K562 (cell line): ENCODE measurements around the gene FRMD4A. TPM values are rescaled to one million over a fixed set of nuclear protein-coding genes. Genes with fewer than 3 reads are reported as not detected.

Experiments used
- ATAC-seq: fragments of 200-7000 bp; cut with Tn5 transposase; 3 replicates; pipeline ENCODE4 v1.9.1; 2020; ENCODE audit warnings: moderate library complexity
- BruUV-seq: library from RNA; stranded (reverse); fragments of 400-500 nt; replicated peaks from 2 replicates; lab custom pipeline; 2021; lab: Mats Ljungman, UMichigan
- CTCF ChIA-PET: fragments of 300-600 bp; formaldehyde crosslinking; extraction: SDS; loops from one replicate; lab custom pipeline; 2021; ENCODE audit warnings: low intra/inter-chr PET ratio; lab: Yijun Ruan, JAX
- POLR2A ChIA-PET: fragments of 300-600, 350-650 bp; sonication (Branson Sonifier 250); formaldehyde crosslinking; extraction: SDS; loops from one replicate; lab custom pipeline; 2021; ENCODE audit warnings: antibody characterized with exemption, inconsistent platforms; lab: Yijun Ruan, JAX
- DNase-seq, 4 experiments: peaks; one replicate each; pipeline versions ENCODE4 v3.0.0 to v3.0.0-alpha.2; 2011 to 2018; ENCODE audit warnings: low spot score in 3 of 4, mixed read lengths in 3 of 4; ENCODE audit errors: extremely low read depth in 1 of 4
- FAIRE-seq: peaks from 2 replicates; lab custom pipeline; 2011; peaks lifted over from hg19 to GRCh38; lab: Jason Lieb, UNC
- H2AFZ ChIP-seq: 2 replicates; pipeline ENCODE4 v1.6.0; 2011; ENCODE audit warnings: low read depth, low read length, control low read depth, inconsistent platforms
- H3K27ac ChIP-seq: fragments of 200-600 bp; 3 replicates; pipeline ENCODE4 v1.8.0; 2011; ENCODE audit warnings: low read depth, mild to moderate bottlenecking, control low read depth, inconsistent platforms, low read length, moderate library complexity, mixed read lengths; ENCODE audit errors: extremely low read depth
- H3K27me3 ChIP-seq, 2 experiments: fragments of 300-600 bp in 1 of 2; 2 replicates in 1 of 2; 3 replicates in 1 of 2; pipeline versions ENCODE4 v1.6.0 to v1.8.0; 2011; ENCODE audit warnings: inconsistent platforms in 2 of 2, low read length in 2 of 2, mild to moderate bottlenecking in 1 of 2, mixed read lengths in 1 of 2, moderate library complexity in 1 of 2; ENCODE audit not compliant: control insufficient read depth in 2 of 2, insufficient read depth in 2 of 2
- H3K36me3 ChIP-seq: fragments of 300-600 bp; 3 replicates; pipeline ENCODE4 v1.8.0; 2011; ENCODE audit warnings: mild to moderate bottlenecking, low read length, inconsistent platforms; ENCODE audit not compliant: control insufficient read depth, insufficient read depth
- H3K4me1 ChIP-seq, 2 experiments: fragments of 200-600 bp in 1 of 2; replicated peaks in 1 of 2; 2 replicates in 1 of 2; 3 replicates in 1 of 2; pipeline versions ENCODE4 v1.5.1 to v1.8.0; 2011; ENCODE audit warnings: inconsistent platforms in 2 of 2, low read length in 2 of 2, mild to moderate bottlenecking in 1 of 2, mixed read lengths in 1 of 2, moderate library complexity in 1 of 2; ENCODE audit not compliant: control insufficient read depth in 2 of 2, insufficient read depth in 2 of 2
- H3K4me2 ChIP-seq: 2 replicates; pipeline ENCODE4 v1.6.1; 2011; ENCODE audit warnings: low read length, control low read depth, inconsistent platforms, mixed read lengths; ENCODE audit not compliant: insufficient read depth
- H3K4me3 ChIP-seq: fragments of 200-600 bp; sonication (generic), shearing (Covaris generic); 2 replicates; pipeline ENCODE4 v1.5.1; 2016; ENCODE audit warnings: control low read depth, inconsistent platforms
- H3K79me2 ChIP-seq: fragments of 200-600 bp; 3 replicates; pipeline ENCODE4 v1.8.0; 2011; ENCODE audit warnings: low read length, inconsistent platforms; ENCODE audit not compliant: control insufficient read depth, insufficient read depth
- H3K9ac ChIP-seq, 2 experiments: 2 replicates each; pipeline versions ENCODE4 v1.6.0 to v1.6.1; 2011; ENCODE audit warnings: low read depth in 2 of 2, low read length in 2 of 2, control low read depth in 1 of 2, inconsistent platforms in 1 of 2, mild to moderate bottlenecking in 1 of 2, mixed read lengths in 1 of 2; ENCODE audit not compliant: insufficient read depth in 1 of 2
- H3K9me1 ChIP-seq: one replicate; pipeline ENCODE4 v1.6.0; 2011; ENCODE audit warnings: inconsistent platforms, mild to moderate bottlenecking, low read length, moderate library complexity; ENCODE audit not compliant: control insufficient read depth, insufficient read depth
- H3K9me3 ChIP-seq: replicated peaks from 2 replicates; pipeline ENCODE4 v1.5.1; 2011; ENCODE audit warnings: low read depth, low read length, inconsistent platforms; ENCODE audit not compliant: control insufficient read depth, insufficient read depth
- H4K20me1 ChIP-seq: replicated peaks from 2 replicates; pipeline ENCODE4 v1.6.1; 2011; ENCODE audit warnings: low read length, inconsistent platforms, mixed read lengths; ENCODE audit not compliant: control insufficient read depth, insufficient read depth
- HMGN3 ChIP-seq: IDR thresholded peaks from 2 replicates; pipeline ENCODE4 v1.6.1; 2011; ENCODE audit warnings: borderline replicate concordance, low read depth, mild to moderate bottlenecking, mixed read lengths, low read length; ENCODE audit not compliant: insufficient read length; ENCODE audit errors: extremely low read depth
- PHF21A ChIP-seq: fragments of 450-650 bp; IDR thresholded peaks from 2 replicates; pipeline ENCODE4 v1.6.1; 2017; ENCODE audit warnings: low read depth, borderline replicate concordance
- RFX7 ChIP-seq: fragments of 250-450 bp; sonication (Bioruptor Pico); IDR thresholded peaks from 2 replicates; pipeline ENCODE4 v1.5.1; 2021; ENCODE audit warnings: mild to moderate bottlenecking
- STAT5B ChIP-seq: fragments of 250-450 bp; sonication (Bioruptor Pico); IDR thresholded peaks from 2 replicates; pipeline ENCODE4 v1.8.0; 2021; ENCODE audit warnings: mild to moderate bottlenecking, inconsistent platforms
- ZBTB34 ChIP-seq: fragments of 250-450 bp; sonication (Bioruptor Pico); IDR thresholded peaks from 2 replicates; pipeline ENCODE4 v1.8.0; 2021; ENCODE audit warnings: mild to moderate bottlenecking, moderate library complexity
- ZNF76 ChIP-seq: fragments of 250-450 bp; sonication (Bioruptor Pico); IDR thresholded peaks from 2 replicates; pipeline ENCODE4 v1.4.0; 2020; ENCODE audit warnings: mild to moderate bottlenecking, moderate library complexity, borderline replicate concordance
- WGBS: fragments of 100-300 bp; shearing (Covaris generic); methylation state at CpG from one replicate; pipeline ENCODE4 v1.1.6; 2016; ENCODE audit warnings: low coverage, mixed read lengths; ENCODE audit not compliant: insufficient coverage; ENCODE audit errors: missing lambda C conversion rate; 5-methylcytosine and 5-hydroxymethylcytosine counted together
- in situ Hi-C: fragments of 300-500 bp; cut with MboI; formaldehyde crosslinking; loops from 4 replicates; pipeline ENCODE4 v1.15.0; 2018; ENCODE audit warnings: inconsistent platforms, mixed read lengths
- intact Hi-C: fragments of 100-400 bp; cut with micrococcal nuclease; formaldehyde crosslinking; loops from 2 replicates; pipeline ENCODE4 v1.14.2; 2022
- polyA plus RNA-seq, 8 experiments: library from polyadenylated mRNA; depleted of rRNA in 4 of 8; stranded (reverse) in 5 of 8; unstranded in 3 of 8; fragments of >200 nt; fragmentation: Nextera tagmentation in 2 of 8; fragmentation: Illumina TruSeq in 1 of 8; extraction: Ambion mirVana in 2 of 8; extraction: Trizol in 1 of 8; gene quantifications; 2 replicates each; pipeline versions ENCODE4 v1.2.1 to v1.2.3, GENCODE V29; 2011 to 2014; ENCODE audit warnings: inconsistent platforms in 1 of 8, missing spikeins in 1 of 8
- total RNA-seq, 7 experiments: library from RNA; depleted of rRNA in 6 of 7; stranded (reverse); fragments of >200 nt in 6 of 7; fragmentation: Illumina TruSeq in 2 of 7; extraction: Trizol in 2 of 7; gene quantifications; 2 replicates each; pipeline versions ENCODE4 v1.2.1 to v1.2.3, GENCODE V29; 2011 to 2021; ENCODE audit warnings: low replicate concordance in 1 of 7
- TF ChIP-seq, protein P1 (sequence below): fragments of 250-450 bp; sonication (Bioruptor Pico); IDR thresholded peaks from 2 replicates; pipeline ENCODE4 v1.4.0; 2020

Gene FRMD4A
- total and polyA plus RNA-seq, 9 of the 15 experiments (the other 6 are each of a cell fraction or from before 2014, with no cell fraction given) = 0.80 to 5.2 (median 3.0) TPM

GRCh38 chr10:13915710-13916109 is 415.0 kb downstream of the FRMD4A start:
- Histone ChIP-seq H4K20me1 (no peaks in the 10 kb centered on the region), H2AFZ (no peak overlapping the region), H3K9ac (no peak overlapping the region), H3K9me1 (no peaks in the 10 kb centered on the region), H3K9me3 (no peaks in the 10 kb centered on the region), H3K27ac (no peak overlapping the region), H3K4me3 (no peak overlapping the region), H3K27me3 (peaks cover 14 to 24% of the 10 kb centered on the region in 2 experiments; a peak in 3 of 5 replicates), H3K4me2 (no peak overlapping the region), H3K4me1 (no peaks in the 10 kb centered on the region), H3K79me2 (no peaks in the 10 kb centered on the region), H3K36me3 (no peaks in the 10 kb centered on the region)
- intact Hi-C loops (no loop called here), in situ Hi-C loops (no loop called here)
- FAIRE-seq (no peak), ATAC-seq (no peak), DNase-seq (no peak)
- 2% methylated on average over 7 of the region's 7 CpGs for WGBS
- POLR2A ChIA-PET = interaction anchor here (0.5 kb wide), 1 partner anchor 17 kb away, joined by 4 read pairs; no protein-coding TSS in a partner anchor
- CTCF ChIA-PET = no interaction called here
- no TSS peak for BruUV-seq
- TF ChIP-seq ZNF76 (CRISPR knock-in tag) (no peak), ZBTB34 (CRISPR knock-in tag) (no peak), HMGN3 (no peak), PHF21A (no peak), RFX7 (CRISPR knock-in tag) (no peak), STAT5B (no peak)
- TF ChIP-seq, protein P1, sequence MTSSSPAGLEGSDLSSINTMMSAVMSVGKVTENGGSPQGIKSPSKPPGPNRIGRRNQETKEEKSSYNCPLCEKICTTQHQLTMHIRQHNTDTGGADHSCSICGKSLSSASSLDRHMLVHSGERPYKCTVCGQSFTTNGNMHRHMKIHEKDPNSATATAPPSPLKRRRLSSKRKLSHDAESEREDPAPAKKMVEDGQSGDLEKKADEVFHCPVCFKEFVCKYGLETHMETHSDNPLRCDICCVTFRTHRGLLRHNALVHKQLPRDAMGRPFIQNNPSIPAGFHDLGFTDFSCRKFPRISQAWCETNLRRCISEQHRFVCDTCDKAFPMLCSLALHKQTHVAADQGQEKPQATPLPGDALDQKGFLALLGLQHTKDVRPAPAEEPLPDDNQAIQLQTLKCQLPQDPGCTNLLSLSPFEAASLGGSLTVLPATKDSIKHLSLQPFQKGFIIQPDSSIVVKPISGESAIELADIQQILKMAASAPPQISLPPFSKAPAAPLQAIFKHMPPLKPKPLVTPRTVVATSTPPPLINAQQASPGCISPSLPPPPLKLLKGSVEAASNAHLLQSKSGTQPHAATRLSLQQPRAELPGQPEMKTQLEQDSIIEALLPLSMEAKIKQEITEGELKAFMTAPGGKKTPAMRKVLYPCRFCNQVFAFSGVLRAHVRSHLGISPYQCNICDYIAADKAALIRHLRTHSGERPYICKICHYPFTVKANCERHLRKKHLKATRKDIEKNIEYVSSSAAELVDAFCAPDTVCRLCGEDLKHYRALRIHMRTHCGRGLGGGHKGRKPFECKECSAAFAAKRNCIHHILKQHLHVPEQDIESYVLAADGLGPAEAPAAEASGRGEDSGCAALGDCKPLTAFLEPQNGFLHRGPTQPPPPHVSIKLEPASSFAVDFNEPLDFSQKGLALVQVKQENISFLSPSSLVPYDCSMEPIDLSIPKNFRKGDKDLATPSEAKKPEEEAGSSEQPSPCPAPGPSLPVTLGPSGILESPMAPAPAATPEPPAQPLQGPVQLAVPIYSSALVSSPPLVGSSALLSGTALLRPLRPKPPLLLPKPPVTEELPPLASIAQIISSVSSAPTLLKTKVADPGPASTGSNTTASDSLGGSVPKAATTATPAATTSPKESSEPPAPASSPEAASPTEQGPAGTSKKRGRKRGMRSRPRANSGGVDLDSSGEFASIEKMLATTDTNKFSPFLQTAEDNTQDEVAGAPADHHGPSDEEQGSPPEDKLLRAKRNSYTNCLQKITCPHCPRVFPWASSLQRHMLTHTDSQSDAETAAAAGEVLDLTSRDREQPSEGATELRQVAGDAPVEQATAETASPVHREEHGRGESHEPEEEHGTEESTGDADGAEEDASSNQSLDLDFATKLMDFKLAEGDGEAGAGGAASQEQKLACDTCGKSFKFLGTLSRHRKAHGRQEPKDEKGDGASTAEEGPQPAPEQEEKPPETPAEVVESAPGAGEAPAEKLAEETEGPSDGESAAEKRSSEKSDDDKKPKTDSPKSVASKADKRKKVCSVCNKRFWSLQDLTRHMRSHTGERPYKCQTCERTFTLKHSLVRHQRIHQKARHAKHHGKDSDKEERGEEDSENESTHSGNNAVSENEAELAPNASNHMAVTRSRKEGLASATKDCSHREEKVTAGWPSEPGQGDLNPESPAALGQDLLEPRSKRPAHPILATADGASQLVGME (CRISPR knock-in tag) = no peak
